ENCODE data around the gene FLG.
"Not testable (repeated sequence)": the region's sequence is repeated elsewhere in the genome, so short reads cannot be mapped to it uniquely, and the experiment has no call there.

The FLG gene

GRCh38 chr1:152325111-152325510, at the start of gene FLG:
TSS of gene FLG (minus strand) at chr1:152325239. CDS start at chr1:152315456, 9,783 bp downstream.
- DNase-seq: no peak

GRCh38 chr1:152374451-152374850, 49.4 kb upstream of the FLG start:
- no peak for DNase-seq

GRCh38 chr1:152372672-152373071, 47.6 kb upstream of the FLG start:
- DNase-seq: no peak

DNA sequence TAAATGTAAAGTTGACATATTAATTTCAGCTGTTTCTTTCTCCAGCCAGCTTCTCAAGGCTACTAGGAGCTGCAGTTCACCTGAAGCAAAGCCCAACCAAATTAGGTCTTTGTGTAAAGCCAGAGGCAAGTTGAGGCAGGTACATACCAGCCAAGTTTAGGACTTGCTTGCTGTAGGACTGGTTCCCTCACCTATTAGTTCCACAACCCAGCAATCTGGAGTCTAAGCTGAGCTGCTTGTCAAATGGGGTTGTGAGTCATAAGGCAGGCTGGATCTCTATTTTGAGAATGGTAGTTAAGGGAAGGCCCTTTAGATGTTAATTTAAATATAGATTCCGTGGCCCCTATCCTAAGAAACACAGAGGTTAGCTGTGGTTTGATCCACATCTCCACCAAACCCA, 42.4 kb upstream of the FLG start:
- no peak for DNase-seq

DNA sequence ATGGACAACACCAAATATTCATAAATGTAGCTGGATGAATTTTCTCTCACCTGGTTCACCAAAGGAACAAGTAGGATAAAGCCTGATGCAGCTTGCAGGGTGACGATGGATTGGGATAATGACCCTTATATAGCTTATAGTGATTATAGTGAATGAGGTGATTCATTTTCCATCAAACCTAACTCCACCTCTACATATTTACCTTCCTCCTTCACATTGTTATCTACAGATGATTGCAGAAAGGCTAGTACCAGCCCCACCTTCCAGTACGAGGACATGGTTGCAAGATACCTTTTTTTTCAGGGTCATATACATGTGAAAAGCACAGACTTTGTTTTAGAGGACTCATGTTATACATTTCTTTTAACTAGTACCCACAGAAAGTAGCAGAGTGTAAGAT, 34.9 kb upstream of the FLG start, which contains the start of gene FLG2:
TSS of gene FLG2 (minus strand) at position 101 of the 400 bp plus-strand sequence. CDS start 1,122 bp downstream, outside the sequence.
- DNase-seq: no peak

GRCh38 chr1:152356736-152357135, 31.7 kb upstream of the FLG start:
- no peak for DNase-seq

- no peak for DNase-seq
These were observed 24.6 kb upstream of the FLG start for GRCh38 chr1:152349611-152350010.

GRCh38 chr1:152348447-152348846, 23.4 kb upstream of the FLG start:
- DNase-seq: peak; percentile 6

DNA sequence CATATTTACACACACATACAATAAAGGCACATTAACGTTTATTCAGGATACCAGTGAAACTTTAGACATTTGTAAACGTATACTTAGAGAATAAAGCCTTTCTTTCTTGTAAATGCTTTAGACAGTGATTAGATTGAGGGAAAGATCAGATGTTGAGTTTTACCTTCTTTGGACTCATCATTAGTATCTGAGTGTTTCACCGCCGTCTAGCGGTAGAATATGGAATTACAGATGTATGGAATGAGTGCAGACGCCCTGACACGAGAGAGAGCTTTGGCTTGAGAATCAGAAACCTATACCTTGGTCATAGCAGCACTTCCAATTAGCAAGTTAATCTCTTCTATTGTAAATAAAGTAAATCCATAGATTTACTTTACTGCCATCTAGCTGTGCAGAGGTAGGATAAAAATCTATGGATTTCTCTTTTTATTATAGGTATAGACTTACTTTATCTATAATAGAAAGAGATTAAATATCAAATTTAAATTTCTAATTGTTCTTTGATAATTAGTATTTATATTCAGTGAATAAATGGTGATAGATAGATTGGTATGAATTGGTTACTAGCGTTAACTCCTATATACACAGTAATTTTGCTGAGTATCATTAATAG, 22.2 kb upstream of the FLG start:
- DNase-seq: peak; percentile 79

GRCh38 chr1:152344438-152344837, 19.4 kb upstream of the FLG start:
- DNase-seq: no peak

DNA sequence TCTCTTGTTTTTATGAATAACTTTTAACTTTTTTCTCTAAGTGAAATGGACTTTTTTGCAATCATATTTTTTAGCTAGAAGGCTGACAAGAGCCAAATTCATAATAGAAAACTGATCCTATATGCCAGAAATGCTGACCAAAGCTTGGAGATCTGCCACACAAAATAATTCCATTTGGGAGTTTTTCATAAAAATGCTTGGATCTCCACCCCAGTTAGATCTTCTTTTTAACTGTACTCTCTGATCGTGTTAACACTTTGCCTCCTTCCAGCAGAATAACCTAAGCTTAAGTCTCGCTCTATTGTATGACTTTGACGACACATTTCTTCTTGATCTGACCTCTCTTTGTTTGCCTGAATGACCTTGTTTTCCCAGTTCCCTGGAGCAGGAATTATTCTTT, 18.0 kb upstream of the FLG start:
- DNase-seq: no peak

- no peak for DNase-seq
These were observed 10.4 kb upstream of the FLG start for GRCh38 chr1:152335399-152335798.

DNA sequence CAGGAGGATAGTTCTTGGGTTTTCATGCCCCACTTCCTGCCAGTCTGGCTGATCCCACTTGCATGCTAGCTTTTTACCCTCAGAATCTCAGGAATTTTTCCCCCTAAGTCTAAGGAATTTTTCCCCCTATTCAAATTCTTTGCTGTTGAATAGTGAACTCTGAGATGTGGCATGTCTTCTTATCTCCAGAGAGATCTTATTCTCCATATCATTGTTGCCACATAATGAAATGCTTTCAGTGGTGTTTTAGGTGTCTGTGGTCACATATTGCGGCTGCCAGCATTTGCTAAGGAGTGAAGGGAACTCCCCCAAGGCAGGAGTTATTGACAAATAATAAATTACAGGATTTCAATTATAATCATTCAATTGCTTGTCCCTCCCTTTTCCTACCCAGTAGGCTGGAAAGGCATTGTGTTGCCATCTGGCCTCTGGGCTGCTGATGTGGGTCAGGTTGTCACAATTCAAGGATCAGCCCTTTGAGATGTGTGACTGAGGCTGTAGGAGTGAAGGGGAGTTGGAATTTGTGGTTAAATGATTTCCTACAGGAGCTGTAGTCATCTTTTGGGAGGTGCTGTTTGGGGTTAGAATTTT, 3.9 kb upstream of the FLG start:
- no peak for DNase-seq

- DNase-seq: no peak
These were observed 11.1 kb downstream of the FLG start for GRCh38 chr1:152313970-152314369.

DNA sequence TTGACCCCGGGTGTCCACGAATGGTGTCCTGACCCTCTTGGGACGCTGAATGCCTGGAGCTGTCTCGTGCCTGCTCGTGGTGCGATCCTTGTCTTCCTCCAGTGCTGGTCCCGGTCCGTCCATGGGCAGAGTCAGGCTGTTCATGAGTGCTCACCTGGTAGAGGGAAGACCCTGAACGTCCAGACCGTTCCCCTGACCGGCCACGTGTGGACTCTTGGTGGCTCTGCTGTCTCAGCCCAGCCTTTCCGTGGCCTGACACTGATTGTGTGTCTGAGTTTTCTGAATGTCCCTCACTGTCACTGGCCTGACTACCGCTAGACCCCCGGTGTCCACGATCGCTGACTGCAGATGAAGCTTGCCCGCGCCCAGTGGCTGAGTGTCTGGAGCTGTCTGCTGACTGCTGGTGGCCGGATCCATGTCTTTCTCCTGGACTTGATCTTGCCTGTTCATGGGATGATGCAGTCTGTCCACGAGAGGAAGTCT, 11.7 kb downstream of the FLG start:
- no peak for DNase-seq

DNA sequence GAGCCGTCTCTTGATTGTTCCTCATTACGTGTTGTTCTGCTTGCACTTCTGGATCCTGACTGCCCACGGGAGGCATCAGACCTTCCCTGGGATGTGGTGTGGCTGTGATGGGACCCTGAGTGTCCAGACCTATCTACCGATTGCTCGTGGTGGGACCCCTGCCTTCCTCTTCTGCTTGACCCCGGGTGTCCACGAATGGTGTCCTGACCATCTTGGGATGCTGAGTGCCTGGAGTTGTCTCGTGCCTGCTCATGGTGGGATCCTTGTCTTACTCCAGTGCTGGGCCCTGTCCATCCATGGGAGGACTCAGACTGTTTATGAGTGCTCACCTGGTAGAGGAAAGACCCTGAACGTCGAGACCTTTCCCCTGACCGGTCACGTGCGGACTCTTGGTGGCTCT, 12.9 kb downstream of the FLG start:
- not testable (repeated sequence) for DNase-seq

GRCh38 chr1:152309955-152310354, 15.1 kb downstream of the FLG start:
- no peak for DNase-seq

- DNase-seq: not testable (repeated sequence)
These were observed 15.6 kb downstream of the FLG start for GRCh38 chr1:152309320-152309901.

DNA sequence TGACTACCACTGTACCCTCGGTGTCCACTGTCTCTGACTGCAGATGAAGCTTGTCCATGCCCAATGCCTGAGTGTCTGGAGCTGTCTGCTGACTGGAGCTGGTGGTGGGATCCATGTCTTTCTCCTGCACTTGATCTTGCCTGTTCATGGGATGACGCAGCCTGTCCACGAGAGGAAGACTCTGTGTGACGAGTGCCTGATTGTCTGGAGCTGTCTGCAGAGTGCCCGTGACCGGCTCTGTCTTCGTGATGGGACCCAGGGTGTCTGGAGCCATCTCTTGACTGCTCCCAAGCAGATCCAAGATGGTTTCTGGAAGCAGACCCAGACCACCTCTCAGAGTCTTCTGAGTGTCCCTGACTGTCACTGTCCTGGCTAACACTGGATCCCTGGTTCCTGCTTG, 16.3 kb downstream of the FLG start:
- not testable (repeated sequence) for DNase-seq

GRCh38 chr1:152307970-152308369, 17.1 kb downstream of the FLG start:
- DNase-seq: not testable (repeated sequence)

GRCh38 chr1:152306123-152306522, 18.9 kb downstream of the FLG start:
- not testable (repeated sequence) for DNase-seq

DNA sequence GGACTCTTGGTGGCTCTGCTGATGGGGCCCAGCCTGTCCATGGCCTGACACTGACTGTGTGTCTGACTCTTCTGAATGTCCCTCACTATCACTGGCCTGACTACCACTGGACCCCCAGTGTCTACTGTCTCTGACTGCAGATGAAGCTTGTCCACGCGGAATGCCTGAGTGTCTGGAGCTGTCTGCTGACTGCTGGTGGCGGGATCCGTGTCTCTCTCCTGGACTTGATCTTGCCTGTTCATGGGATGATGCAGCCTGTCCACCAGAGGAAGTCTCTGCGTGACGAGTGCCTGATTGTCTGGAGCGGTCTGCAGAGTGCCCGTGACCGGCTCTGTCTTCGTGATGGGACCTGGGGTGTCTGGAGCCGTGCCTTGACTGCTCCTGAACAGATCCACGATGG, 20.3 kb downstream of the FLG start:
- DNase-seq: not testable (repeated sequence)

DNA sequence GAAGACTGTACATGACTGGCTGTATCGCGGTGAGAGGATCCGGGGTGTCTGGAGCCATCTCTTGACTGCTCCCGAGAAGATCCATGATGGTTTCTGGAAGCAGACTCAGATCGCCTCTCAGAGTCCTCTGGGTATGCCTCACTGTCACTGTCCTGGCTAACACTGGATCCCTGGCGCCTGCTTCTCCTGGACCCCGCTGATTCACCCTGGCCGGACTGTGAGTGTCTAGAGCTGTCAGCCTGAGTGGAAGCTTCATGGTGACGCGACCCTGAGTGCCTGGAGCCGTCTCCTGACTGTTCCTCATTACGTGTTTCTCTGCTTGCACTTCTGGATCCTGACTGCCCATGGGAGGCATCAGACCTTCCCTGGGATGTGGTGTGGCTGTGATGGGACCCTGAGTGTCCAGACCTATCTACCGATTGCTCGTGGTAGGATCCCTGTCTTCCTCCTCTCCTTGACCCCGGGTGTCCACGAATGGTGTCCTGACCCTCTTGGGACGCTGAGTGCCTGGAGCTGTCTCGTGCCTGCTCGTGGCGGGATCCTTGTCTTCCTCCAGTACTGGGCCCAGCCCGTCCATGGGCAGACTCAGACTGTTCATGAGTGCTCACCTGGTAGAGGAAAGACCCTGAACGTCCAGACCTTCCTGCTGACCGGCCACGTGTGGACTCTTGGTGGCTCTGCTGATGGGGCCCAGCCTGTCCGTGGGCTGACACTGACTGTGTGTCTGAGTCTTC, 21.7 kb downstream of the FLG start:
- DNase-seq: not testable (repeated sequence)

DNA sequence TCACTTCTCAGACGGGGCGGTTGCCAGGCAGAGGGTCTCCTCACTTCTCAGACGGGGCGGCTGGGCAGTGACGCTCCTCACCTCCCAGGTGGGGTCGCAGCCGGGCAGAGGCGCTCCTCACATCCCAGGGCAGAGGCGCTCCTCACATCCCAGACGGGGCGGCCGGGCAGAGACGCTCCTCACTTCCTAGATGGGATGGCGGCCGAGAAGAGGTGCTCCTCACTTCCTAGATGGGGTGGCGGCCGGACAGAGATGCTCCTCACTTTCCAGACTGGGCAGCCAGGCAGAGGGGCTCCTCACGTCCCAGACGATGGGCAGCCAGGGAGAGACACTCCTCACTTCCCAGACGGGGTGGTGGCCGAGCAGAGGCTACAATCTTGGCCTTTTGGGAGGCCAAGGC, 68.6 kb downstream of the FLG start:
- not testable (repeated sequence) for DNase-seq
